ENCODE results near the gene TRIM29. TPM values are rescaled to one million over a fixed set of nuclear protein-coding genes. Genes with fewer than 3 reads are reported as not detected.

Gene TRIM29
- total RNA-seq, 1 donor from 2014 or later: 3.4 TPM

GRCh38 chr11:120139316-120140069, 1.6 kb upstream of the TRIM29 start:
- no peaks in the 10 kb centered on the region for H3K9me3 ChIP-seq
- TF ChIP-seq CTCF (IDR thresholded peaks at IDR 0.05): no peak
- DNase-seq: no peak
- no peak overlapping the region for H3K4me3 ChIP-seq
- H3K36me3 ChIP-seq: no peaks in the 10 kb centered on the region
- intact Hi-C loops (cut with DNase I): no loop called here
- no peaks in the 10 kb centered on the region for H3K4me1 ChIP-seq
- ATAC-seq: no peak
- H3K27ac ChIP-seq: no peak overlapping the region
- H3K27me3 ChIP-seq: peaks cover 28% of the 10 kb centered on the region

GRCh38 chr11:120137187-120137610, 714 bp downstream of the TRIM29 start:
- Histone ChIP-seq H3K27ac (no peak overlapping the region), H3K9me3 (no peaks in the 10 kb centered on the region), H3K36me3 (no peaks in the 10 kb centered on the region), H3K4me3 (no peak overlapping the region), H3K27me3 (peaks cover 16% of the 10 kb centered on the region), H3K4me1 (no peaks in the 10 kb centered on the region)
- TF ChIP-seq CTCF (IDR thresholded peaks at IDR 0.05): no peak
- DNase-seq: peak; percentile 52
- intact Hi-C loops (cut with DNase I): no loop called here
- no peak for ATAC-seq

- Histone ChIP-seq H3K36me3 (no peaks in the 10 kb centered on the region), H3K4me3 (no peak overlapping the region), H3K27ac (no peak overlapping the region), H3K9me3 (no peaks in the 10 kb centered on the region), H3K27me3 (peaks cover 16% of the 10 kb centered on the region), H3K4me1 (no peaks in the 10 kb centered on the region)
- no peak for TF ChIP-seq CTCF (IDR thresholded peaks at IDR 0.05)
- intact Hi-C loops (cut with DNase I): no loop called here
- no peak for ATAC-seq
- DNase-seq: peak; percentile 29
Measured at GRCh38 chr11:120136356-120136755, 1.6 kb downstream of the TRIM29 start.

GRCh38 chr11:120135838-120136237, 2.1 kb downstream of the TRIM29 start:
- Histone ChIP-seq H3K27ac (no peak overlapping the region), H3K4me1 (no peaks in the 10 kb centered on the region), H3K36me3 (no peaks in the 10 kb centered on the region), H3K4me3 (no peak overlapping the region), H3K9me3 (no peaks in the 10 kb centered on the region), H3K27me3 (peaks cover 15% of the 10 kb centered on the region)
- peak; percentile 34 for DNase-seq
- TF ChIP-seq CTCF (IDR thresholded peaks at IDR 0.05): no peak
- intact Hi-C loops (cut with DNase I): no loop called here
- ATAC-seq: no peak

GRCh38 chr11:120134931-120135228, 3.0 kb downstream of the TRIM29 start:
- DNase-seq (peak; percentile 57), ATAC-seq (no peak)
- Histone ChIP-seq H3K27me3 (peaks cover 11% of the 10 kb centered on the region), H3K4me1 (no peaks in the 10 kb centered on the region), H3K36me3 (no peaks in the 10 kb centered on the region), H3K4me3 (no peak overlapping the region), H3K9me3 (no peaks in the 10 kb centered on the region), H3K27ac (no peak overlapping the region)
- TF ChIP-seq CTCF (IDR thresholded peaks at IDR 0.05): no peak
- intact Hi-C loops (cut with DNase I): no loop called here
